GM23338 (cell line): Measurements from ENCODE around the gene BMP8B. TPM values are rescaled to one million over a fixed set of nuclear protein-coding genes. Genes with fewer than 3 reads are reported as not detected.

Experiments
- ATAC-seq: fragments of 200-7000 bp; cut with Tn5 transposase; 3 replicates; pipeline ENCODE4 v1.9.1; 2020
- DNase-seq: peaks from one replicate; pipeline ENCODE4 v3.0.0-alpha.2; 2015; ENCODE audit warnings: low spot score
- H2AFZ ChIP-seq: fragments of 200-600 bp; sonication (generic); 2 replicates; pipeline ENCODE4 v1.8.0; 2016; ENCODE audit warnings: antibody characterized with exemption, mild to moderate bottlenecking, moderate library complexity
- H3F3A ChIP-seq: fragments of 200-600 bp; sonication (generic); replicated peaks from 2 replicates; pipeline ENCODE4 v1.8.0; 2017; ENCODE audit warnings: antibody characterized with exemption, mixed run types, low read depth
- H3K27ac ChIP-seq: fragments of 200-600 bp; sonication (generic); 2 replicates; pipeline ENCODE4 v1.6.1; 2016; ENCODE audit warnings: low read depth
- H3K27me3 ChIP-seq: fragments of 200-600 bp; sonication (generic); 2 replicates; pipeline ENCODE4 v1.8.0; 2016; ENCODE audit warnings: mild to moderate bottlenecking, mixed run types, moderate library complexity; ENCODE audit not compliant: insufficient read depth
- H3K36me3 ChIP-seq: fragments of 200-600 bp; sonication (generic); 2 replicates; pipeline ENCODE4 v1.8.0; 2016; ENCODE audit warnings: mild to moderate bottlenecking; ENCODE audit not compliant: insufficient read depth
- H3K4me1 ChIP-seq: fragments of 200-600 bp; sonication (generic); 2 replicates; pipeline ENCODE4 v1.8.0; 2016; ENCODE audit warnings: mild to moderate bottlenecking, moderate library complexity; ENCODE audit not compliant: insufficient read depth
- H3K4me2 ChIP-seq: fragments of 200-600 bp; sonication (generic); 2 replicates; pipeline ENCODE4 v1.7.1; 2017; ENCODE audit warnings: mixed run types
- H3K4me3 ChIP-seq: fragments of 200-600 bp; sonication (generic); 2 replicates; pipeline ENCODE4 v1.6.1; 2016; ENCODE audit warnings: mixed run types
- H3K79me2 ChIP-seq: fragments of 200-600 bp; sonication (generic); replicated peaks from 2 replicates; pipeline ENCODE4 v1.8.0; 2017; ENCODE audit warnings: mild to moderate bottlenecking; ENCODE audit not compliant: insufficient read depth
- H3K9me2 ChIP-seq: fragments of 200-600 bp; sonication (generic); 2 replicates; pipeline ENCODE4 v1.8.0; 2017; ENCODE audit not compliant: insufficient read depth
- H4K20me1 ChIP-seq: fragments of 200-600 bp; sonication (generic); replicated peaks from 2 replicates; pipeline ENCODE4 v1.8.0; 2017; ENCODE audit warnings: mild to moderate bottlenecking; ENCODE audit not compliant: insufficient read depth
- H3K27ac Mint-ChIP-seq: 2 replicates; pipeline ENCODE4 v1.8.0; 2020; ENCODE audit warnings: inconsistent platforms, mild to moderate bottlenecking, moderate library complexity, mixed read lengths
- H3K27me3 Mint-ChIP-seq: 3 replicates; pipeline ENCODE4 v1.8.0; 2022; ENCODE audit warnings: low read depth, mild to moderate bottlenecking, moderate library complexity, mixed read lengths, inconsistent platforms; ENCODE audit not compliant: insufficient read depth, poor library complexity
- H3K36me3 Mint-ChIP-seq: 3 replicates; pipeline ENCODE4 v1.8.0; 2021; ENCODE audit warnings: low read depth, mild to moderate bottlenecking, inconsistent platforms, moderate library complexity, mixed read lengths
- H3K4me1 Mint-ChIP-seq: 3 replicates; pipeline ENCODE4 v1.8.0; 2020; ENCODE audit warnings: mild to moderate bottlenecking, inconsistent platforms, mixed read lengths
- H3K4me3 Mint-ChIP-seq: 3 replicates; pipeline ENCODE4 v1.8.0; 2021; ENCODE audit warnings: moderate library complexity, mild to moderate bottlenecking, inconsistent platforms, mixed read lengths
- H3K9me3 Mint-ChIP-seq: 3 replicates; pipeline ENCODE4 v1.8.0; 2020; ENCODE audit warnings: moderate library complexity, mild to moderate bottlenecking, inconsistent platforms, mixed read lengths
- CREB1 ChIP-seq: fragments of 250-450 bp; sonication (Bioruptor Pico); IDR thresholded peaks from 2 replicates; pipeline ENCODE4 v1.5.0; 2020; ENCODE audit warnings: low read depth, mild to moderate bottlenecking, moderate library complexity
- CTCF ChIP-seq, 2 experiments: fragments of 200-600 bp in 1 of 2; sonication (generic) in 1 of 2; conservative IDR thresholded peaks; 2 replicates each; pipeline versions ENCODE4 v1.5.1 to v1.6.1; 2016 to 2017; ENCODE audit warnings: antibody characterized with exemption in 2 of 2, low read depth in 2 of 2, mild to moderate bottlenecking in 2 of 2, moderate library complexity in 1 of 2
- ETS1 ChIP-seq: IDR thresholded peaks from 2 replicates; pipeline ENCODE4 v1.6.1; 2016; ENCODE audit warnings: antibody characterized with exemption
- EZH2 ChIP-seq: fragments of 200-600 bp; sonication (generic); IDR thresholded peaks from one replicate; pipeline ENCODE4 v1.8.0; 2017; ENCODE audit warnings: antibody characterized with exemption, mild to moderate bottlenecking, low read depth; ENCODE audit not compliant: unreplicated experiment
- EZH2phosphoT487 ChIP-seq: fragments of 200-600 bp; sonication (generic); IDR thresholded peaks from one replicate; pipeline ENCODE4 v1.8.1; 2018; ENCODE audit warnings: antibody characterized with exemption; ENCODE audit not compliant: unreplicated experiment
- JUNB ChIP-seq: IDR thresholded peaks from one replicate; pipeline ENCODE4 v1.6.1; 2016; ENCODE audit warnings: antibody characterized with exemption; ENCODE audit not compliant: unreplicated experiment
- NANOG ChIP-seq: IDR thresholded peaks from 2 replicates; pipeline ENCODE4 v1.6.1; 2016; ENCODE audit warnings: antibody characterized with exemption, borderline replicate concordance
- POLR2AphosphoS5 ChIP-seq: IDR thresholded peaks from 2 replicates; pipeline ENCODE4 v1.6.1; 2016; ENCODE audit warnings: antibody characterized with exemption, low read depth
- REST ChIP-seq: IDR thresholded peaks from one replicate; pipeline ENCODE4 v1.6.1; 2018; ENCODE audit warnings: antibody characterized with exemption; ENCODE audit not compliant: unreplicated experiment
- ZNF114 ChIP-seq: fragments of 250-450 bp; sonication (Bioruptor Pico); IDR thresholded peaks from 2 replicates; pipeline ENCODE4 v1.5.0; 2020; ENCODE audit warnings: mild to moderate bottlenecking, moderate library complexity
- ZNF331 ChIP-seq: fragments of 250-450 bp; sonication (Bioruptor Pico); IDR thresholded peaks from 2 replicates; pipeline ENCODE4 v1.5.0; 2020; ENCODE audit warnings: low read depth, mild to moderate bottlenecking, moderate library complexity
- polyA plus RNA-seq: library from polyadenylated mRNA; unstranded; fragments of >200 nt; fragmentation: Nextera tagmentation; extraction: Ambion mirVana; gene quantifications from 2 replicates; pipeline ENCODE4 v1.2.1, GENCODE V29; 2016
- total RNA-seq: library from RNA; depleted of rRNA; stranded (reverse); fragments of >200 nt; shearing (Covaris generic); gene quantifications from 2 replicates; pipeline ENCODE4 v1.2.3, GENCODE V29; 2014

The BMP8B gene
- total and polyA plus RNA-seq, 2 experiments from 2014 or later = 0.16 to 0.90 TPM

DNA sequence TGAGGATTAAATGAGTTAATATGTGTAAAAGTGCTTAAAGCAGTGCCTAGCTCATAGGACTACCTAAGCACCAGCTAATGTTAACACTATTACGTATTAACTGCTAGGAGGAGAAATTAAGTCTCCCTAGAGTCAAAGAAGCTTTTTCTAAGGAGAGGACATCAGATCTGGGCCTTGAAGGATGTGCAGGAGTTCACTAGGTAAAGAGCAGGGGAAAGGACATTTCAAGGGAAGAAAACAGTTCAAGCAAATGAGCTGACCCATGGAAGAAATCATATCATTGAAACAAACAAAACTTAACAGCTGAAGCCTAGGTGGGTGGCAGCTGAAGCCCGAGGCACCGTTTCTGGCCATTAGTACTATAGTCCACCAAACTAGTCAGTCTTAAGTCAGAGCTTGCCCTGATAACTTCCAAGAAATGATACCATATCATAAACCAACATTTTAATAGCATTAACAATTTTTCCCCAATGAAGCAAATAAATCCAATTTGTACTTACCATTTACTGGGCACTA, 48.0 kb upstream of the BMP8B start (continued):
- TF ChIP-seq REST (no peak), POLR2AphosphoS5 (no peak), JUNB (no peak), NANOG (no peak), EZH2phosphoT487 (no peak), ETS1 (no peak)

DNA sequence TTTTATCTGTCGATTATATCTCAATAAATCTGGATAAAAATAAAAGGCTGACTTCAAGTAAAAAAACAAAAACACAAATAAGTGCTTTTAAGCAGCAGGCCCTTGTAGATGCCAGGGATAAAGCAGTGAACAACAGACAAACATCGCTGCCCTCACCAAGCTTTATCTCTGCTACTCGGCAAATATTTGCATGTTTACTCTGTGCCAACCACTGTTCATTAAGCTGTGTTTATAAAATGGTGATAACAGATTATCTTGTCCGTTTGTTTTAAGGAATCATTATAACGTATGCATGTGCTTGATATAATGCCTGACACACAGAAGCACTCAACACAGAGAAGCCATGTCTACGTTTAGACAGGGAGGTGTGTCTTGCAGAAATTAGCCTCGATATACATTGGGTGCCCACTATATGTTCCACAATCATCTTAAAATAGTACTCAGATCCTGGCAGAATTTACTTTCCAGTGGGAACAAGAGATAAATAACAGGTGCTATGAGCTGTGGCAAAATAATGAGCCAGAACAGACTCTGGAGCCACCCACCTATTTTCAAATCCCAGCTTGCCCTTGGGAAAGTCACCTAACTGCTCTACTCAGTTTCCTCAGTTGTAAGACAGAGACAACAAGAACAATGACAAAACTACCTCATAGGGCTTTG, 47.4 kb upstream of the BMP8B start:
- H3K27me3 Mint-ChIP-seq = peaks cover 2% of the 10 kb centered on the region
- H3K9me2 ChIP-seq = no peaks in the 10 kb centered on the region
- H3K4me1 Mint-ChIP-seq = peaks cover 3% of the 10 kb centered on the region; the same call in 1 of the 3 replicates
- H3K4me1 ChIP-seq = peaks cover 3% of the 10 kb centered on the region; the same call in 1 of the 2 replicates
- no peaks in the 10 kb centered on the region for H3F3A ChIP-seq
- no peak for ATAC-seq
- no peak overlapping the region for H3K27ac Mint-ChIP-seq
- H4K20me1 ChIP-seq = peaks cover 7% of the 10 kb centered on the region; the same call in 1 of the 2 replicates
- H3K27ac ChIP-seq = no peak overlapping the region
- peaks cover 13% of the 10 kb centered on the region; the same call in 1 of the 2 replicates for H3K36me3 ChIP-seq
- no peaks in the 10 kb centered on the region for H3K27me3 ChIP-seq
- H2AFZ ChIP-seq = no peak overlapping the region
- no peak overlapping the region for H3K4me3 ChIP-seq
- no peak overlapping the region for H3K4me3 Mint-ChIP-seq
- no peak for DNase-seq
- peaks cover 14% of the 10 kb centered on the region; the same call in 2 of the 3 replicates for H3K36me3 Mint-ChIP-seq
- no peak overlapping the region for H3K4me2 ChIP-seq
- H3K9me3 Mint-ChIP-seq = no peaks in the 10 kb centered on the region
- H3K79me2 ChIP-seq = no peaks in the 10 kb centered on the region
- TF ChIP-seq POLR2AphosphoS5 (no peak), EZH2 (no peak), CTCF (conservative IDR thresholded peaks at IDR 0.05; ENCODE audit: low read depth in 2 of 2) (no peak), JUNB (no peak), REST (no peak), ETS1 (no peak), NANOG (no peak), ZNF114 (CRISPR knock-in tag) (no peak), ZNF331 (CRISPR knock-in tag) (no peak), CREB1 (CRISPR knock-in tag) (no peak)
